COLO668 (cell line): ENCODE data around the gene MCOLN3.
A peak's percentile ranks its signal among the peaks of the same experiment; 100 is the strongest.

Experiments used
- DNase-seq: peaks from one replicate; lab custom pipeline; 2025; ENCODE audit not compliant: unreplicated experiment; lab: John Stamatoyannopoulos, UW

Gene MCOLN3

GRCh38 chr1:85048296-85049064, at the start of gene MCOLN3:
Gene MCOLN3, minus strand, starts transcription at chr1:85048500. Its CDS starts 3,140 bp downstream, at chr1:85045360.
- peak; percentile 92 for DNase-seq

- no peak for DNase-seq
Observed at GRCh38 chr1:85093644-85094043, 45.3 kb upstream of the MCOLN3 start.

- no peak for DNase-seq
Observed at GRCh38 chr1:85091671-85092280, 43.5 kb upstream of the MCOLN3 start.

GRCh38 chr1:85090225-85090624, 41.9 kb upstream of the MCOLN3 start:
- no peak for DNase-seq

- no peak for DNase-seq
Observed at GRCh38 chr1:85089203-85089602, 40.9 kb upstream of the MCOLN3 start.

- no peak for DNase-seq
Observed at GRCh38 chr1:85088408-85088784, 40.1 kb upstream of the MCOLN3 start.

GRCh38 chr1:85087659-85088407, 39.5 kb upstream of the MCOLN3 start:
- no peak for DNase-seq

GRCh38 chr1:85085417-85085816, 37.1 kb upstream of the MCOLN3 start:
- DNase-seq = no peak

- no peak for DNase-seq
Observed at GRCh38 chr1:85078903-85079302, 30.6 kb upstream of the MCOLN3 start.

- DNase-seq = no peak
Observed at GRCh38 chr1:85074365-85074964, 26.2 kb upstream of the MCOLN3 start.

GRCh38 chr1:85070972-85071492, 22.7 kb upstream of the MCOLN3 start:
- DNase-seq = no peak

- DNase-seq = no peak
Observed at GRCh38 chr1:85068846-85069245, 20.5 kb upstream of the MCOLN3 start.

- no peak for DNase-seq
Observed at GRCh38 chr1:85065550-85065949, 17.2 kb upstream of the MCOLN3 start.

- DNase-seq = no peak
Observed at GRCh38 chr1:85062425-85063026, 14.2 kb upstream of the MCOLN3 start.

GRCh38 chr1:85061711-85062424, 13.6 kb upstream of the MCOLN3 start:
- peak; percentile 73 for DNase-seq

- DNase-seq = no peak
Observed at GRCh38 chr1:85060038-85060437, 11.7 kb upstream of the MCOLN3 start.

GRCh38 chr1:85059563-85059962, 11.3 kb upstream of the MCOLN3 start:
- DNase-seq = no peak

- no peak for DNase-seq
Observed at GRCh38 chr1:85058786-85059185, 10.5 kb upstream of the MCOLN3 start.

GRCh38 chr1:85058311-85058710, 10.0 kb upstream of the MCOLN3 start:
- no peak for DNase-seq

- DNase-seq = no peak
Observed at GRCh38 chr1:85054664-85055063, 6.4 kb upstream of the MCOLN3 start.
